SK-N-SH (cell line): ENCODE data around the gene BZW2. TPM values are rescaled to one million over a fixed set of nuclear protein-coding genes. Genes with fewer than 3 reads are reported as not detected.

Source experiments
- CTCF ChIA-PET: fragments of 300-600, 350-600 bp; formaldehyde crosslinking; extraction: SDS; loops from one replicate; lab custom pipeline; 2021; lab: Yijun Ruan, JAX
- POLR2A ChIA-PET: fragments of 350-600 bp; sonication (Branson Sonifier 250); formaldehyde crosslinking; extraction: SDS; loops from one replicate; lab custom pipeline; 2020; ENCODE audit warnings: antibody characterized with exemption, inconsistent platforms; lab: Yijun Ruan, JAX
- DNase-seq: peaks from one replicate; pipeline ENCODE4 v3.0.0; 2012
- H2AFZ ChIP-seq: fragments of 200-600 bp; sonication (generic); 2 replicates; pipeline ENCODE4 v1.8.1; 2016; ENCODE audit warnings: antibody characterized with exemption, mild to moderate bottlenecking, low read depth
- H3F3A ChIP-seq: fragments of 200-600 bp; sonication (generic); replicated peaks from 2 replicates; pipeline ENCODE3; 2016; ENCODE audit warnings: antibody characterized with exemption, mild to moderate bottlenecking; ENCODE audit not compliant: insufficient read depth
- H3K27ac ChIP-seq, 2 experiments: fragments of 200-500 bp in 1 of 2; fragments of 200-600 bp in 1 of 2; sonication (Bioruptor generic) in 1 of 2; sonication (generic), shearing (Covaris generic) in 1 of 2; 2 replicates each; pipeline versions ENCODE4 v1.5.1 to v1.6.1; 2014 to 2016; ENCODE audit warnings: low read depth in 2 of 2, inconsistent platforms in 1 of 2, low read length in 1 of 2, mild to moderate bottlenecking in 1 of 2, mixed read lengths in 1 of 2
- H3K27me3 ChIP-seq: fragments of 200-600 bp; sonication (generic), shearing (Covaris generic); 2 replicates; pipeline ENCODE4 v1.6.1; 2016; ENCODE audit warnings: mixed run types; ENCODE audit not compliant: insufficient read depth
- H3K36me3 ChIP-seq, 2 experiments: fragments of 200-500 bp in 1 of 2; fragments of 200-600 bp in 1 of 2; sonication (Bioruptor generic) in 1 of 2; sonication (generic) in 1 of 2; replicated peaks in 1 of 2; 2 replicates each; pipeline versions ENCODE3 to v1.5.1; 2014 to 2016; ENCODE audit warnings: low read length in 1 of 2, mild to moderate bottlenecking in 1 of 2; ENCODE audit not compliant: insufficient read depth in 2 of 2, control insufficient read depth in 1 of 2
- H3K4me1 ChIP-seq, 2 experiments: fragments of 200-500 bp in 1 of 2; fragments of 200-600 bp in 1 of 2; sonication (Bioruptor generic) in 1 of 2; sonication (generic), shearing (Covaris generic) in 1 of 2; 2 replicates each; pipeline versions ENCODE4 v1.5.1 to v1.6.1; 2014 to 2016; ENCODE audit warnings: low read depth in 1 of 2, low read length in 1 of 2, mixed run types in 1 of 2; ENCODE audit not compliant: insufficient read depth in 2 of 2, control insufficient read depth in 1 of 2
- H3K4me2 ChIP-seq: fragments of 200-600 bp; sonication (generic), shearing (Covaris generic); 2 replicates; pipeline ENCODE4 v1.6.1; 2017; ENCODE audit warnings: mixed run types
- H3K4me3 ChIP-seq, 2 experiments: fragments of 200-500 bp in 1 of 2; fragments of 200-600 bp in 1 of 2; sonication (Bioruptor generic) in 1 of 2; sonication (generic), shearing (Covaris generic) in 1 of 2; 2 replicates each; pipeline versions ENCODE4 v1.5.1 to v1.8.1; 2014 to 2016; ENCODE audit warnings: low read depth in 2 of 2, inconsistent platforms in 1 of 2, low read length in 1 of 2, mild to moderate bottlenecking in 1 of 2, mixed read lengths in 1 of 2, moderate library complexity in 1 of 2
- H3K79me2 ChIP-seq: fragments of 200-600 bp; sonication (generic); 2 replicates; pipeline ENCODE4 v1.8.1; 2017; ENCODE audit warnings: mild to moderate bottlenecking; ENCODE audit not compliant: insufficient read depth
- H3K9ac ChIP-seq: fragments of 200-600 bp; sonication (generic); 2 replicates; pipeline ENCODE4 v1.6.1; 2017; ENCODE audit warnings: mixed run types
- H3K9me2 ChIP-seq: fragments of 200-600 bp; sonication (generic); 2 replicates; pipeline ENCODE4 v1.6.1; 2017; ENCODE audit warnings: mixed run types
- H3K9me3 ChIP-seq: fragments of 200-600 bp; sonication (generic); 2 replicates; pipeline ENCODE4 v1.6.1; 2017; ENCODE audit warnings: mixed run types, mild to moderate bottlenecking, moderate library complexity
- H4K20me1 ChIP-seq: fragments of 200-600 bp; sonication (generic); 2 replicates; pipeline ENCODE4 v1.6.1; 2017; ENCODE audit warnings: mild to moderate bottlenecking, mixed run types; ENCODE audit not compliant: insufficient read depth
- EP300 ChIP-seq, 2 experiments: IDR thresholded peaks; 2 replicates each; pipeline versions ENCODE4 v1.4.0 to v1.6.1; 2012; ENCODE audit warnings: borderline replicate concordance in 1 of 2, low read depth in 1 of 2, low read length in 1 of 2
- EZH2phosphoT487 ChIP-seq: fragments of 200-600 bp; sonication (generic); IDR thresholded peaks from 2 replicates; pipeline ENCODE4 v1.6.1; 2017; ENCODE audit warnings: low read depth, mixed run types, mild to moderate bottlenecking, antibody characterized with exemption, moderate library complexity, borderline replicate concordance
- FOXJ3 ChIP-seq: sonication (generic); formaldehyde crosslinking; IDR thresholded peaks from 2 replicates; pipeline ENCODE4 v1.5.1; 2020; ENCODE audit warnings: mild to moderate bottlenecking, missing genetic modification reagents
- GABPA ChIP-seq: IDR thresholded peaks from 2 replicates; pipeline ENCODE4 v1.4.0; 2012; ENCODE audit warnings: low read depth, mild to moderate bottlenecking
- GATA2 ChIP-seq: sonication (generic); formaldehyde crosslinking; IDR thresholded peaks from 2 replicates; pipeline ENCODE4 v1.5.0; 2020; ENCODE audit warnings: mild to moderate bottlenecking, missing genetic modification reagents
- JUND ChIP-seq: IDR thresholded peaks from 2 replicates; pipeline ENCODE4 v1.4.0; 2012
- MXI1 ChIP-seq: IDR thresholded peaks from 2 replicates; pipeline ENCODE4 v1.6.1; 2012; ENCODE audit warnings: mild to moderate bottlenecking, low read depth, low read length, improper control_type of control experiment
- NFIC ChIP-seq: IDR thresholded peaks from 2 replicates; pipeline ENCODE4 v1.4.0; 2012; ENCODE audit warnings: borderline replicate concordance
- RAD21 ChIP-seq: IDR thresholded peaks from 2 replicates; pipeline ENCODE4 v1.6.1; 2012; ENCODE audit warnings: mild to moderate bottlenecking, low read length
- RCOR1 ChIP-seq: fragments of 150-350 bp; IDR thresholded peaks from 2 replicates; pipeline ENCODE4 v1.6.1; 2017; ENCODE audit warnings: antibody characterized with exemption, low read length
- REST ChIP-seq: IDR thresholded peaks from 2 replicates; pipeline ENCODE4 v1.6.1; 2012; ENCODE audit warnings: mild to moderate bottlenecking, low read depth, low read length, moderate library complexity
- RFX5 ChIP-seq: IDR thresholded peaks from 2 replicates; pipeline ENCODE4 v1.6.1; 2012; ENCODE audit warnings: mild to moderate bottlenecking, improper control_type of control experiment, low read length
- RXRA ChIP-seq: IDR thresholded peaks from 2 replicates; pipeline ENCODE4 v1.4.0; 2012; ENCODE audit warnings: low read depth, mild to moderate bottlenecking, borderline replicate concordance
- SMC3 ChIP-seq: IDR thresholded peaks from 2 replicates; pipeline ENCODE4 v1.6.1; 2012; ENCODE audit warnings: low read depth, low read length, improper control_type of control experiment
- TEAD4 ChIP-seq: IDR thresholded peaks from 2 replicates; pipeline ENCODE4 v1.4.0; 2012; ENCODE audit warnings: mild to moderate bottlenecking, borderline replicate concordance; ENCODE audit not compliant: insufficient read depth
- WGBS: methylation state at CpG from one replicate; pipeline ENCODE4 v1.1.6; 2017; ENCODE audit warnings: low lambda C conversion rate; 5-methylcytosine and 5-hydroxymethylcytosine counted together
- polyA plus RNA-seq, 3 experiments: library from polyadenylated mRNA; depleted of rRNA; stranded (reverse); fragments of >200 nt; gene quantifications; 2 replicates each; pipeline ENCODE4 v1.2.3, GENCODE V29; 2012
- TF ChIP-seq, protein P1 (sequence below): IDR thresholded peaks from 2 replicates; pipeline ENCODE4 v1.4.0; 2012; ENCODE audit warnings: low read depth
- TF ChIP-seq, protein P2 (sequence below): fragments of 200-600 bp; sonication (generic); IDR thresholded peaks from 2 replicates; pipeline ENCODE4 v1.6.1; 2017; ENCODE audit warnings: antibody characterized with exemption, mild to moderate bottlenecking, moderate library complexity
- TF ChIP-seq, protein P3 (sequence below): IDR thresholded peaks from 2 replicates; pipeline ENCODE4; 2012

The BZW2 gene
- polyA plus RNA-seq, 1 of the 3 experiments (the other 2 are of a cell fraction), result 71.9 TPM

- ChIA-PET POLR2A (no interaction called here), CTCF (interaction anchor here (0.7 to 1.7 kb wide), 5 partner anchors 8 to 565 kb away, joined by 3 to 7 read pairs (median 3); no protein-coding TSS in a partner anchor)
- Histone ChIP-seq H3K4me3 (no peak overlapping the region), H3K9ac (no peak overlapping the region), H3K27me3 (no peaks in the 10 kb centered on the region), H3K9me2 (no peaks in the 10 kb centered on the region), H4K20me1 (no peaks in the 10 kb centered on the region), H3K79me2 (no peaks in the 10 kb centered on the region), H3K9me3 (no peaks in the 10 kb centered on the region), H3K4me1 (peaks cover 0 to 1% of the 10 kb centered on the region in 2 experiments; a peak in 1 of 4 replicates), H3F3A (no peaks in the 10 kb centered on the region), H3K4me2 (no peak overlapping the region), H2AFZ (no peak overlapping the region), H3K36me3 (no peaks in the 10 kb centered on the region), H3K27ac (no peak overlapping the region)
- no peak for DNase-seq
- 87% methylated on average over 4 of the region's 4 CpGs for WGBS
- TF ChIP-seq, protein P1, sequence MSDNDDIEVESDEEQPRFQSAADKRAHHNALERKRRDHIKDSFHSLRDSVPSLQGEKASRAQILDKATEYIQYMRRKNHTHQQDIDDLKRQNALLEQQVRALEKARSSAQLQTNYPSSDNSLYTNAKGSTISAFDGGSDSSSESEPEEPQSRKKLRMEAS, result no peak
- no peak for TF ChIP-seq SMC3
- TF ChIP-seq, protein P2, sequence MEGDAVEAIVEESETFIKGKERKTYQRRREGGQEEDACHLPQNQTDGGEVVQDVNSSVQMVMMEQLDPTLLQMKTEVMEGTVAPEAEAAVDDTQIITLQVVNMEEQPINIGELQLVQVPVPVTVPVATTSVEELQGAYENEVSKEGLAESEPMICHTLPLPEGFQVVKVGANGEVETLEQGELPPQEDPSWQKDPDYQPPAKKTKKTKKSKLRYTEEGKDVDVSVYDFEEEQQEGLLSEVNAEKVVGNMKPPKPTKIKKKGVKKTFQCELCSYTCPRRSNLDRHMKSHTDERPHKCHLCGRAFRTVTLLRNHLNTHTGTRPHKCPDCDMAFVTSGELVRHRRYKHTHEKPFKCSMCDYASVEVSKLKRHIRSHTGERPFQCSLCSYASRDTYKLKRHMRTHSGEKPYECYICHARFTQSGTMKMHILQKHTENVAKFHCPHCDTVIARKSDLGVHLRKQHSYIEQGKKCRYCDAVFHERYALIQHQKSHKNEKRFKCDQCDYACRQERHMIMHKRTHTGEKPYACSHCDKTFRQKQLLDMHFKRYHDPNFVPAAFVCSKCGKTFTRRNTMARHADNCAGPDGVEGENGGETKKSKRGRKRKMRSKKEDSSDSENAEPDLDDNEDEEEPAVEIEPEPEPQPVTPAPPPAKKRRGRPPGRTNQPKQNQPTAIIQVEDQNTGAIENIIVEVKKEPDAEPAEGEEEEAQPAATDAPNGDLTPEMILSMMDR, result no peak
- no peak for TF ChIP-seq FOXJ3 (CRISPR knock-in tag)
- TF ChIP-seq RAD21, result no peak
These were observed 89.0 kb downstream of the BZW2 start for GRCh38 chr7:16735020-16735419.

DNA sequence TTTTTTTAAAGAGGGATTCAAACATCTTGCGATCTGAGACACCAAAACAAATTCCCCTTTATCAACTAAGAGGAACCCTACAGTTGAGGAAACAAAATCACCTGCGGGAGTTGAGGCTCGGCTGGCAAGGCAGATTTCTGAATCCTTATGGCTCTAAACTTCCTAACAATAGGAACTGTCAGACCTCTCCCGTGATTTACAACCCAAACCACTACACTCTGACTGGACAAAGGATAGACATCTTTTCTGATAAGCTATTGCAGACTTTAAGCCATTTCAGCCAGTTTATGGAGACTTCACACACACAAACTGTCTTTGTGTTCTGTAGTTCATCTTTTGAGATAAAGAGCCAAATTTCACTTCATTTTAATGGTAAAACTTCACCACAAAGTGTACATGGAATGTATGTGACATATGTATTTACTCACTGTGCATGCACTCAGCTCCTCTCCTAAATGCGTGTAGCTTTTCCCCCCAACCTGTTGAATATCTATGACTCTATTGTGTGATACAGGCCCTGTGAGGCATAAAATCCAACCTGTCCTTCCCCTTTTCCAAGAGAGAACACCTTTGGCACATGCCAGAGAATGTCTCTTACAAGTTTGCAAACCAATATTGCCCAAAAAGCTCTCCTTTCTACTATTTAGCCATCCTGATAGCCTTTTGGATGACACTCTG is 92.2 kb downstream of the BZW2 start:
- CTCF ChIA-PET, result interaction anchor here (1.2 to 1.4 kb wide), 2 partner anchors 9 to 10 kb away, joined by 3 to 5 read pairs; no protein-coding TSS in a partner anchor
- H3K9me3 ChIP-seq, result no peaks in the 10 kb centered on the region
- no peaks in the 10 kb centered on the region for H3K27me3 ChIP-seq
- TF ChIP-seq EP300 (IDR thresholded peaks at IDR 0.05; ENCODE audit: borderline replicate concordance in 1 of 2, low read depth in 1 of 2, low read length in 1 of 2) (no peak), TEAD4 (no peak), MXI1 (no peak), SMC3 (no peak), JUND (no peak), RFX5 (no peak), REST (no peak), GATA2 (CRISPR knock-in tag) (no peak), NFIC (no peak), RXRA (no peak), RCOR1 (no peak), EZH2phosphoT487 (no peak), GABPA (no peak)
- TF ChIP-seq, protein P2, result no peak
- TF ChIP-seq, protein P3, sequence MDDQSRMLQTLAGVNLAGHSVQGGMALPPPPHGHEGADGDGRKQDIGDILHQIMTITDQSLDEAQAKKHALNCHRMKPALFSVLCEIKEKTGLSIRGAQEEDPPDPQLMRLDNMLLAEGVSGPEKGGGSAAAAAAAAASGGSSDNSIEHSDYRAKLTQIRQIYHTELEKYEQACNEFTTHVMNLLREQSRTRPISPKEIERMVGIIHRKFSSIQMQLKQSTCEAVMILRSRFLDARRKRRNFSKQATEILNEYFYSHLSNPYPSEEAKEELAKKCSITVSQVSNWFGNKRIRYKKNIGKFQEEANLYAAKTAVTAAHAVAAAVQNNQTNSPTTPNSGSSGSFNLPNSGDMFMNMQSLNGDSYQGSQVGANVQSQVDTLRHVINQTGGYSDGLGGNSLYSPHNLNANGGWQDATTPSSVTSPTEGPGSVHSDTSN, result no peak

More for the DNA sequence above, 92.2 kb downstream of the BZW2 start:
- peaks cover 2 to 11% of the 10 kb centered on the region in 2 experiments; a peak in 3 of 4 replicates for H3K4me1 ChIP-seq
- no peaks in the 10 kb centered on the region for H3K79me2 ChIP-seq
- H3K9ac ChIP-seq, result no peak overlapping the region
- H3K9me2 ChIP-seq, result no peaks in the 10 kb centered on the region
- WGBS, result 91% methylated on average over 5 of the region's 5 CpGs
- peaks cover 5% of the 10 kb centered on the region for H3F3A ChIP-seq
- H3K4me3 ChIP-seq, result no peak overlapping the region
- DNase-seq, result no peak
- no peak overlapping the region for H3K4me2 ChIP-seq
- no peak overlapping the region for H2AFZ ChIP-seq
- H4K20me1 ChIP-seq, result no peaks in the 10 kb centered on the region
- no peak overlapping the region for H3K27ac ChIP-seq
- POLR2A ChIA-PET, result no interaction called here
- H3K36me3 ChIP-seq, result no peaks in the 10 kb centered on the region
